ENCODE measurements around the gene ZP3. TPM values are rescaled to one million over a fixed set of nuclear protein-coding genes. Genes with fewer than 3 reads are reported as not detected.
"Not testable (repeated sequence)": the region's sequence is repeated elsewhere in the genome, so short reads cannot be mapped to it uniquely, and the experiment has no call there.

ZP3 gene
- total RNA-seq, 2 donors from 2014 or later, result 3.4 to 13.0 TPM

GRCh38 chr7:76442664-76443446 is 18.1 kb downstream of the ZP3 start:
- H3K9me3 Mint-ChIP-seq; H3K27me3 Mint-ChIP-seq; H3K4me3 Mint-ChIP-seq; H3K27ac Mint-ChIP-seq; H3K4me1 Mint-ChIP-seq; H3K36me3 Mint-ChIP-seq (ENCODE audit: low read depth); ATAC-seq (replicated peaks): not testable (repeated sequence)

GRCh38 chr7:76443846-76444245 is 19.1 kb downstream of the ZP3 start:
- not testable (repeated sequence) for H3K4me1 Mint-ChIP-seq; H3K36me3 Mint-ChIP-seq (ENCODE audit: low read depth); H3K27me3 Mint-ChIP-seq; H3K27ac Mint-ChIP-seq; H3K9me3 Mint-ChIP-seq; H3K4me3 Mint-ChIP-seq
- ATAC-seq (replicated peaks), result peak; percentile 64

GRCh38 chr7:76445577-76446008 is 20.8 kb downstream of the ZP3 start:
- not testable (repeated sequence) for H3K9me3 Mint-ChIP-seq; H3K27me3 Mint-ChIP-seq; H3K27ac Mint-ChIP-seq; H3K36me3 Mint-ChIP-seq (ENCODE audit: low read depth); H3K4me1 Mint-ChIP-seq
- peak overlapping the region; percentile 26 for H3K4me3 Mint-ChIP-seq
- ATAC-seq (replicated peaks), result peak; percentile 88

GRCh38 chr7:76457017-76457416 is 32.3 kb downstream of the ZP3 start:
- not testable (repeated sequence) for H3K9me3 Mint-ChIP-seq; H3K4me3 Mint-ChIP-seq; ATAC-seq (replicated peaks); H3K27ac Mint-ChIP-seq; H3K27me3 Mint-ChIP-seq; H3K4me1 Mint-ChIP-seq; H3K36me3 Mint-ChIP-seq (ENCODE audit: low read depth)

- H3K9me3 Mint-ChIP-seq; H3K4me3 Mint-ChIP-seq; H3K36me3 Mint-ChIP-seq (ENCODE audit: low read depth); H3K27ac Mint-ChIP-seq; ATAC-seq (replicated peaks); H3K4me1 Mint-ChIP-seq; H3K27me3 Mint-ChIP-seq: not testable (repeated sequence)
These were observed 33.8 kb downstream of the ZP3 start for GRCh38 chr7:76458504-76458903.

GRCh38 chr7:76460767-76461166 is 36.0 kb downstream of the ZP3 start:
- not testable (repeated sequence) for H3K4me1 Mint-ChIP-seq

GRCh38 chr7:76461464-76462101 is 36.8 kb downstream of the ZP3 start, which contains the start of gene DTX2:
DTX2 (plus strand) TSS chr7:76461709; CDS start chr7:76480510, 18,801 bp downstream.
- H3K27ac Mint-ChIP-seq, H3K4me3 Mint-ChIP-seq, H3K27me3 Mint-ChIP-seq: not testable (repeated sequence)

More at GRCh38 chr7:76460767-76461166, 36.0 kb downstream of the ZP3 start:
- H3K27ac Mint-ChIP-seq; H3K4me3 Mint-ChIP-seq; ATAC-seq (replicated peaks); H3K27me3 Mint-ChIP-seq; H3K36me3 Mint-ChIP-seq (ENCODE audit: low read depth); H3K9me3 Mint-ChIP-seq: not testable (repeated sequence)

GRCh38 chr7:76462271-76462882 is 37.6 kb downstream of the ZP3 start:
- not testable (repeated sequence) for H3K36me3 Mint-ChIP-seq (ENCODE audit: low read depth); H3K27ac Mint-ChIP-seq; H3K9me3 Mint-ChIP-seq; ATAC-seq (replicated peaks); H3K27me3 Mint-ChIP-seq; H3K4me1 Mint-ChIP-seq; H3K4me3 Mint-ChIP-seq

More at GRCh38 chr7:76461464-76462101, 36.8 kb downstream of the ZP3 start, which contains the start of gene DTX2:
- H3K4me1 Mint-ChIP-seq; H3K36me3 Mint-ChIP-seq (ENCODE audit: low read depth); H3K9me3 Mint-ChIP-seq: not testable (repeated sequence)
- peak; percentile 99 for ATAC-seq (replicated peaks)

GRCh38 chr7:76464959-76465358 is 40.2 kb downstream of the ZP3 start:
- H3K9me3 Mint-ChIP-seq; H3K4me1 Mint-ChIP-seq; H3K36me3 Mint-ChIP-seq (ENCODE audit: low read depth); H3K27me3 Mint-ChIP-seq; H3K4me3 Mint-ChIP-seq; ATAC-seq (replicated peaks); H3K27ac Mint-ChIP-seq: not testable (repeated sequence)

GRCh38 chr7:76465950-76466349 is 41.2 kb downstream of the ZP3 start:
- ATAC-seq (replicated peaks); H3K4me3 Mint-ChIP-seq; H3K4me1 Mint-ChIP-seq; H3K27ac Mint-ChIP-seq; H3K36me3 Mint-ChIP-seq (ENCODE audit: low read depth); H3K27me3 Mint-ChIP-seq; H3K9me3 Mint-ChIP-seq: not testable (repeated sequence)

GRCh38 chr7:76467743-76468404 is 43.1 kb downstream of the ZP3 start:
- H3K4me3 Mint-ChIP-seq; H3K27ac Mint-ChIP-seq; H3K36me3 Mint-ChIP-seq (ENCODE audit: low read depth); H3K27me3 Mint-ChIP-seq; H3K4me1 Mint-ChIP-seq; H3K9me3 Mint-ChIP-seq: not testable (repeated sequence)
- ATAC-seq (replicated peaks), result peak; percentile 26

- not testable (repeated sequence) for H3K9me3 Mint-ChIP-seq; H3K27me3 Mint-ChIP-seq; H3K27ac Mint-ChIP-seq; H3K4me1 Mint-ChIP-seq; H3K36me3 Mint-ChIP-seq (ENCODE audit: low read depth); ATAC-seq (replicated peaks); H3K4me3 Mint-ChIP-seq
These were observed 46.9 kb downstream of the ZP3 start for GRCh38 chr7:76471556-76472221.

- not testable (repeated sequence) for H3K9me3 Mint-ChIP-seq; H3K4me1 Mint-ChIP-seq; H3K4me3 Mint-ChIP-seq; H3K27ac Mint-ChIP-seq; ATAC-seq (replicated peaks); H3K36me3 Mint-ChIP-seq (ENCODE audit: low read depth); H3K27me3 Mint-ChIP-seq
These were observed 48.3 kb downstream of the ZP3 start for GRCh38 chr7:76473097-76473496.

GRCh38 chr7:76476280-76476679 is 51.5 kb downstream of the ZP3 start:
- not testable (repeated sequence) for ATAC-seq (replicated peaks)

More at GRCh38 chr7:76476280-76476679, 51.5 kb downstream of the ZP3 start:
- H3K9me3 Mint-ChIP-seq; H3K4me1 Mint-ChIP-seq; H3K4me3 Mint-ChIP-seq; H3K27me3 Mint-ChIP-seq; H3K36me3 Mint-ChIP-seq (ENCODE audit: low read depth); H3K27ac Mint-ChIP-seq: not testable (repeated sequence)
